PFSK-1 (cell line): Measurements from ENCODE around the gene KPNA1.

Source experiments
- SIN3A ChIP-seq: IDR thresholded peaks from 2 replicates; pipeline ENCODE4 v1.6.1; 2012; ENCODE audit warnings: mild to moderate bottlenecking, low read length, moderate library complexity, borderline replicate concordance; ENCODE audit not compliant: insufficient read depth
- TAF1 ChIP-seq: IDR thresholded peaks from 2 replicates; pipeline ENCODE4 v1.6.1; 2012; ENCODE audit warnings: low read length, control low read depth, borderline replicate concordance; ENCODE audit not compliant: insufficient read depth

- TF ChIP-seq SIN3A = no peak
- no peak for TF ChIP-seq TAF1
These were observed 9.1 kb downstream of the KPNA1 start for GRCh38 chr3:122505676-122506075.
